NCI-H1092 treated with DMSO at 0.1 percent for 48 hours (cell line): ENCODE data around the gene FAHD2A.
"Not testable (repeated sequence)": the region's sequence is repeated elsewhere in the genome, so short reads cannot be mapped to it uniquely, and the experiment has no call there.

Source experiments
- DNase-seq: peaks from one replicate; lab custom pipeline; 2025; lab: John Stamatoyannopoulos, UW

The FAHD2A gene

DNA sequence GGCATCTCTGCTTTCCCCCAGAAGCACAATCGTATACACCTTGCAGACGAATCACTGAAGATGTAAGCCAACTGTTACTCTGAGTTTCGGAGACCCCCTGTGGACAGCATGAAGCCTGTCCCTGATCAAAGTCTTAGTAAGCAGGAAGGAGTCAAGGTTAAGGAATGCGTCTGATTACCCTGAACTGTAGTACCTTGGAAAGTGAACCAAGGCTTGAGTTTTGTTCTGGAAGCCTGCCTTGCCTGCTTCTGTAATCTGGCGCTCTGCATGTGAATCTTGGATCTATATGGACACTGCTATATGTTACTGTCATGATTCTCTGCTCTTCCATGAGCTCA, 33.3 kb downstream of the FAHD2A start:
- DNase-seq, result not testable (repeated sequence)

DNA sequence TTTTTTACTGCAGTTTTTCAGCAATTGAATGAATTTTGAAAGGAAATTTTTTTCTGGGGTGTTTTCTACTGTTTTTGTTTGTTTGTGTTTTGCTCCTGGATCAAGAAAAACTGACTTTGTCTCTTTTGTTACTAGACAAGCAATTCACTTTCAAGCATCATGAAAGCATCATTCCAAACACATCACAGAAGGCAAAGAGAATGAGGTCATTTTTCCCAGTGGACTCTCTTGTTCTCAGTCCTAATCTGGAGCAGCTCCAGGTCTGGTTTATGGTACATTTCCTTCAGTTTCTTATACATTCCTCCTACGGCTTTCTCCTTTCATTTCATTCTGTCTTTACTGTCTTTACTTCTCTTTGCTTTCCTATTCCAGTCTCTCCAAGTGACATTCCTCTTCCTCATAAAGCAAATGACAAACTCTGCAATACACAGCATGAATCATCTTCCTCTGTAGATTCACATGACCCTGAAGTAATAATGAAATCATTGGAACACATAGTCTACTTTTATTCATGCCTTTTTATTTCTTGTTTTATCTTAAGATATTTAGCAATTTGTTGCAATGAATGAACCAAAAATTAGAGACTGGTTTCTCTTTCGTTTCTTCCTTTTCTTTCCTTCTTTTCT, 40.1 kb downstream of the FAHD2A start:
- DNase-seq, result not testable (repeated sequence)

DNA sequence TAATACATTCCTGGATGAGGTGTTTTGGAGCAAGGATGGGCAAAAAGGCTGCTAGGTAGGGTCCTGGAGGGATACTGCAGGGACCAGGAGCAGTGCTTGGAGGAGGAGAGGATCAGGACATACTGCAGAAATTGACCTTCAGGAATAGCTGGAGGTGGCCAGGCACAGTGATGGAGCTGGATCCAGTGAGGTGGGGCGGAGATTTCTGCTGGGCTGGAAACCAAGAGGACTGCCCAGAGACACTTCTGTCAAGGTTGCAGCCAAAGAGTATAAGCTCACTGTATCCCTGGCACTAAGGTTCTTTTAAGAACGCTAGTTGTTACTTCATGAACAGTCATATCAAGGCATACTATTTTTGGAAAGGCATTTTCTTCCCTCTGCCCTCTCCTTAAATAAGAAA, 42.8 kb downstream of the FAHD2A start:
- DNase-seq, result not testable (repeated sequence)

DNA sequence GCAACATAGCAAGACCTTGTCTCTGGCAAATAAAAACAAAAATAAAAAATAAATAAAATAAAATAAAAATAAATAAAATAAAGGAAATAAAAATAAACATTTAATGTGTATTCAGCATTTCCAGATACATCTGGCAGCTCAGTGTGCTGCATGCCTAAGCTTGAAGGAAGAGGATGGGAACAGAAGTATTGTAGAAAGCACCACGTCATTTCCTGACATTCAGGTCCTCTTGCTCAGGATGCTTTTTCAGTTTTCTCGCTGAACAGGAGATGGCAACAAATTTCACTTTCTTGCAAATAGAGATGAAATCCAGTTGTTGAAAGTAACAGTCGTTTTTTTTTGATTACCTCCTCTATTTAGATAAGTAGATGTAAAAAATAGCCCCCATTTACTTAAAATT, 60.8 kb downstream of the FAHD2A start:
- not testable (repeated sequence) for DNase-seq
